Liver (tissue), 9 donors: ENCODE results near the gene GLOD4. TPM values are rescaled to one million over a fixed set of nuclear protein-coding genes. Genes with fewer than 3 reads are reported as not detected.

Experiments used
- DNase-seq: peaks from one replicate; pipeline ENCODE4 v3.0.0-alpha.2; 2017; ENCODE audit warnings: low spot score
- H3K27ac ChIP-seq, 2 donors: one replicate each; pipeline ENCODE4 v1.7.0; 2013; ENCODE audit warnings: inconsistent platforms in 2 of 2, low read length in 2 of 2, control low read depth in 1 of 2, low read depth in 1 of 2, mild to moderate bottlenecking in 1 of 2
- H3K27me3 ChIP-seq, 4 donors: one replicate each; pipeline versions ENCODE4 v1.6.1 to v1.7.0; 2013; ENCODE audit warnings: low read length in 3 of 4, inconsistent platforms in 1 of 4, mild to moderate bottlenecking in 1 of 4, moderate library complexity in 1 of 4; ENCODE audit not compliant: control insufficient read depth in 4 of 4, insufficient read depth in 4 of 4
- H3K36me3 ChIP-seq, 4 donors: one replicate each; pipeline versions ENCODE4 v1.6.1 to v1.7.0; 2013; ENCODE audit warnings: low read length in 3 of 4, mild to moderate bottlenecking in 3 of 4, low read depth in 1 of 4, moderate library complexity in 1 of 4; ENCODE audit not compliant: control insufficient read depth in 4 of 4, insufficient read depth in 3 of 4
- H3K4me1 ChIP-seq, 4 donors: one replicate each; pipeline versions ENCODE4 v1.6.1 to v1.7.0; 2013; ENCODE audit warnings: low read length in 3 of 4, mild to moderate bottlenecking in 3 of 4, moderate library complexity in 1 of 4; ENCODE audit not compliant: control insufficient read depth in 4 of 4, insufficient read depth in 4 of 4
- H3K4me3 ChIP-seq, 3 donors: one replicate each; pipeline versions ENCODE4 v1.6.1 to v1.7.0; 2013; ENCODE audit warnings: low read length in 3 of 3, control low read depth in 1 of 3, low read depth in 1 of 3, mild to moderate bottlenecking in 1 of 3
- H3K9ac ChIP-seq, 2 donors: one replicate each; pipeline ENCODE4 v1.7.0; 2013; ENCODE audit warnings: low read length in 2 of 2, mild to moderate bottlenecking in 2 of 2, moderate library complexity in 2 of 2, control low read depth in 1 of 2, low read depth in 1 of 2
- H3K9me3 ChIP-seq, 4 donors: one replicate each; pipeline versions ENCODE4 v1.6.1 to v1.7.0; 2013; ENCODE audit warnings: low read length in 3 of 4; ENCODE audit not compliant: control insufficient read depth in 4 of 4
- ATF3 ChIP-seq: IDR thresholded peaks from 2 replicates; pipeline ENCODE4 v1.6.1; 2016; ENCODE audit warnings: antibody characterized with exemption
- CTCF ChIP-seq: fragments of 150-350 bp; IDR thresholded peaks from 2 replicates; pipeline ENCODE4 v1.5.1; 2017; ENCODE audit warnings: improper control_type of control experiment, low read depth, low read length; ENCODE audit not compliant: missing input control
- EGR1 ChIP-seq, 2 donors: IDR thresholded peaks; 2 replicates each; pipeline ENCODE4 v1.6.1; 2016 to 2018; ENCODE audit warnings: antibody characterized with exemption in 2 of 2, low read depth in 2 of 2
- FOXA1 ChIP-seq: IDR thresholded peaks from 2 replicates; pipeline ENCODE4 v1.6.1; 2016; ENCODE audit warnings: antibody characterized with exemption
- FOXA2 ChIP-seq: IDR thresholded peaks from 2 replicates; pipeline ENCODE4 v1.6.1; 2016; ENCODE audit warnings: antibody characterized with exemption
- GABPA ChIP-seq, 2 donors: IDR thresholded peaks in 1 of 2; conservative IDR thresholded peaks in 1 of 2; 2 replicates each; pipeline ENCODE4 v1.6.1; 2016; ENCODE audit warnings: antibody characterized with exemption in 2 of 2, mild to moderate bottlenecking in 1 of 2, moderate library complexity in 1 of 2
- HNF4A ChIP-seq, 2 donors: conservative IDR thresholded peaks; 2 replicates each; pipeline ENCODE4 v1.6.1; 2016; ENCODE audit warnings: antibody characterized with exemption in 2 of 2, mild to moderate bottlenecking in 2 of 2
- HNF4G ChIP-seq: IDR thresholded peaks from 2 replicates; pipeline ENCODE4 v1.6.1; 2016; ENCODE audit warnings: antibody characterized with exemption
- JUND ChIP-seq, 2 donors: IDR thresholded peaks; 2 replicates each; pipeline ENCODE4 v1.6.1; 2016; ENCODE audit warnings: antibody characterized with exemption in 2 of 2
- MAX ChIP-seq: IDR thresholded peaks from 2 replicates; pipeline ENCODE4 v1.6.1; 2016; ENCODE audit warnings: antibody characterized with exemption
- NR2F2 ChIP-seq: IDR thresholded peaks from 2 replicates; pipeline ENCODE4 v1.6.1; 2016; ENCODE audit warnings: antibody characterized with exemption
- RAD21 ChIP-seq, 2 donors: IDR thresholded peaks; 2 replicates each; pipeline ENCODE4 v1.6.1; 2016; ENCODE audit warnings: antibody characterized with exemption in 2 of 2, mild to moderate bottlenecking in 2 of 2
- REST ChIP-seq: IDR thresholded peaks from 2 replicates; pipeline ENCODE4 v1.6.1; 2016; ENCODE audit warnings: antibody characterized with exemption, mild to moderate bottlenecking
- RXRA ChIP-seq, 2 donors: IDR thresholded peaks; 2 replicates each; pipeline ENCODE4 v1.6.1; 2017 to 2018; ENCODE audit warnings: antibody characterized with exemption in 2 of 2, mild to moderate bottlenecking in 1 of 2
- SP1 ChIP-seq: IDR thresholded peaks from 2 replicates; pipeline ENCODE4 v1.6.1; 2018; ENCODE audit warnings: antibody characterized with exemption, mild to moderate bottlenecking
- TAF1 ChIP-seq: conservative IDR thresholded peaks from 2 replicates; pipeline ENCODE4 v1.6.1; 2016; ENCODE audit warnings: antibody characterized with exemption, mild to moderate bottlenecking
- YY1 ChIP-seq: IDR thresholded peaks from 2 replicates; pipeline ENCODE4 v1.6.1; 2016; ENCODE audit warnings: antibody characterized with exemption, mild to moderate bottlenecking
- ZBTB33 ChIP-seq: IDR thresholded peaks from 2 replicates; pipeline ENCODE4 v1.6.1; 2016; ENCODE audit warnings: antibody characterized with exemption
- WGBS: extraction: QIAGEN DNeasy Blood & Tissue Kit; methylation state at CpG from one replicate; pipeline ENCODE4 v1.1.7; 2013; 5-methylcytosine and 5-hydroxymethylcytosine counted together
- polyA plus RNA-seq, 2 donors: library from polyadenylated mRNA; stranded (reverse) in 1 of 2; unstranded in 1 of 2; fragments of 200-250 nt in 1 of 2; fragments of >200 nt in 1 of 2; fragmentation: Nextera tagmentation in 1 of 2; extraction: Ambion mirVana in 1 of 2; gene quantifications; one replicate each; pipeline versions ENCODE4 v1.2.1 to v1.2.3, GENCODE V29; 2013 to 2015
- total RNA-seq, 2 donors: library from RNA; depleted of rRNA; stranded (reverse); fragments of >200 nt; gene quantifications; one replicate each; pipeline ENCODE4 v1.2.3, GENCODE V29; 2014
- donor health status: healthy.
- donor health status: healthy.
- donor health status: healthy.
- donor health status: healthy.
- donor health status: healthy.

Gene GLOD4
- total and polyA plus RNA-seq, 4 donors = 26.1 to 50.5 (median 39.0) TPM

- 93% methylated on average over 9 of the region's 9 CpGs for WGBS
- H3K9me3 ChIP-seq = no peaks in the 10 kb centered on the region
- no peak for DNase-seq
- TF ChIP-seq ZBTB33 (no peak), EGR1 (IDR thresholded peaks at IDR 0.05; ENCODE audit: low read depth in 2 of 2) (no peak), HNF4A (conservative IDR thresholded peaks at IDR 0.05) (no peak), YY1 (no peak), RXRA (IDR thresholded peaks at IDR 0.05) (no peak), JUND (IDR thresholded peaks at IDR 0.05) (no peak), REST (no peak), TAF1 (no peak), HNF4G (no peak), CTCF (no peak), MAX (no peak), RAD21 (IDR thresholded peaks at IDR 0.05) (no peak), NR2F2 (no peak), ATF3 (no peak), SP1 (no peak), FOXA1 (no peak), GABPA (IDR thresholded peaks at IDR 0.05 in 1 of 2, conservative IDR thresholded peaks at IDR 0.05 in 1 of 2) (no peak), FOXA2 (no peak)
- H3K27ac ChIP-seq = no peak overlapping the region
- no peaks in the 10 kb centered on the region for H3K27me3 ChIP-seq
- no peak overlapping the region for H3K4me3 ChIP-seq
- no peaks in the 10 kb centered on the region for H3K4me1 ChIP-seq
- peaks cover 0 to 3% (median 1%) of the 10 kb centered on the region in 4 donors for H3K36me3 ChIP-seq
- H3K9ac ChIP-seq = no peak overlapping the region
These were observed 41.4 kb upstream of the GLOD4 start for GRCh38 chr17:823501-823902.

- Histone ChIP-seq H3K4me1 (no peaks in the 10 kb centered on the region), H3K36me3 (peaks cover 0 to 4% (median 3%) of the 10 kb centered on the region in 4 donors), H3K27ac (no peak overlapping the region), H3K27me3 (no peaks in the 10 kb centered on the region), H3K9ac (no peak overlapping the region), H3K9me3 (no peaks in the 10 kb centered on the region), H3K4me3 (no peak overlapping the region)
- DNase-seq = no peak
- 97% methylated on average over 19 of the region's 19 CpGs for WGBS
- no peak for TF ChIP-seq HNF4G
- TF ChIP-seq YY1 = no peak
- no peak for TF ChIP-seq FOXA2
- no peak for TF ChIP-seq TAF1
- TF ChIP-seq ATF3 = no peak
- TF ChIP-seq GABPA (IDR thresholded peaks at IDR 0.05 in 1 of 2, conservative IDR thresholded peaks at IDR 0.05 in 1 of 2) = no peak
- TF ChIP-seq HNF4A (conservative IDR thresholded peaks at IDR 0.05) = no peak
- no peak for TF ChIP-seq MAX
- TF ChIP-seq SP1 = no peak
- no peak for TF ChIP-seq JUND (IDR thresholded peaks at IDR 0.05)
- TF ChIP-seq EGR1 (IDR thresholded peaks at IDR 0.05; ENCODE audit: low read depth in 2 of 2) = no peak
- no peak for TF ChIP-seq ZBTB33
- TF ChIP-seq FOXA1 = no peak
- no peak for TF ChIP-seq NR2F2
These were observed 37.2 kb upstream of the GLOD4 start for GRCh38 chr17:819251-819650.
